ENCODE data around the gene SC5D.

- TF ChIP-seq CTCF (IDR thresholded peaks at IDR 0.05) (no peak), POLR2A (IDR thresholded peaks at IDR 0.05) (no peak)
Observed at GRCh38 chr11:121356357-121356756, 63.8 kb downstream of the SC5D start.
